ENCODE data around the gene HEPN1. TPM values are rescaled to one million over a fixed set of nuclear protein-coding genes. Genes with fewer than 3 reads are reported as not detected.

HEPN1 gene
- total and polyA plus RNA-seq, 9 of the 15 experiments (the other 6 are each of a cell fraction or from before 2014, with no cell fraction given), result not detected

DNA sequence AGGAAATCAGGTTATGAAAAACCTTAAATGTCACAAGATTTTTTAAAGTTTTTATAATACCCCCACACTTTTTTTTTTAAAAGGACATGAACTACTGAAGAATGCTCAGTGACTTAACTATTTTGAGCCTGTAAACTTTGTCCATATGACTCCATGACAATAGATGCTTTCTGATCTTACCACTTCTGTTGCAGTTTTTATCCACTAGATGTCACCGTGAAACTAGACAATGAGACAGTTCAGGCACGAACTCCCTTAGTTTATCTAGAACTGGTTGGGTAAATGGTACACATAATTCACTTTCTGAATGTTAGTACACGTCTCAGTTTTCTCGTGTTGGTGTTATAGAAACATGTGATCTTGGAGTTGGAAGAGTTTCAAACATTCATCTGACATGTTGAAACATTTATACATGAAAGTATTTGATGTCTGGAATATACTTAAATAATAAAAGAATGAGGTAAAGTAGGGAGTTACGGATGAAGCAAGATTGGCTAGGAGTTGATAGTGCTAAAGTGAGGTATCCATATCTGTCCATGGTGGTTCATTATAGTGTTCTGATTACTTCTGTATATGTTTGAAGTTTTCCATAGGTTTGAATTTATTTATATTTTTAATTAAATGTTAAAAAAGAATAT lies 43.0 kb downstream of the HEPN1 start (continued):
- TF ChIP-seq ZNF507 (tag; conservative IDR thresholded peaks at IDR 0.05) (no peak), PRMT5 (CRISPR knock-in tag; IDR thresholded peaks at IDR 0.05) (no peak), SMARCE1 (IDR thresholded peaks at IDR 0.05) (no peak), NCOA4 (IDR thresholded peaks at IDR 0.05; ENCODE audit: partially characterized antibody) (no peak), EP400 (IDR thresholded peaks at IDR 0.05) (no peak), GATAD2B (IDR thresholded peaks at IDR 0.05; ENCODE audit: borderline replicate concordance) (no peak), RNF2 (IDR thresholded peaks at IDR 0.05) (no peak), NFE2L1 (tag; IDR thresholded peaks at IDR 0.05; ENCODE audit: borderline replicate concordance, low read depth) (no peak), TFAM (CRISPR knock-in tag; conservative IDR thresholded peaks at IDR 0.05) (no peak)
- TF ChIP-seq, protein P1, sequence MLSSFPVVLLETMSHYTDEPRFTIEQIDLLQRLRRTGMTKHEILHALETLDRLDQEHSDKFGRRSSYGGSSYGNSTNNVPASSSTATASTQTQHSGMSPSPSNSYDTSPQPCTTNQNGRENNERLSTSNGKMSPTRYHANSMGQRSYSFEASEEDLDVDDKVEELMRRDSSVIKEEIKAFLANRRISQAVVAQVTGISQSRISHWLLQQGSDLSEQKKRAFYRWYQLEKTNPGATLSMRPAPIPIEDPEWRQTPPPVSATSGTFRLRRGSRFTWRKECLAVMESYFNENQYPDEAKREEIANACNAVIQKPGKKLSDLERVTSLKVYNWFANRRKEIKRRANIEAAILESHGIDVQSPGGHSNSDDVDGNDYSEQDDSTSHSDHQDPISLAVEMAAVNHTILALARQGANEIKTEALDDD (IDR thresholded peaks at IDR 0.05), result peak; percentile 47; the same call in 1 of the 2 replicates
- TF ChIP-seq, protein P2, sequence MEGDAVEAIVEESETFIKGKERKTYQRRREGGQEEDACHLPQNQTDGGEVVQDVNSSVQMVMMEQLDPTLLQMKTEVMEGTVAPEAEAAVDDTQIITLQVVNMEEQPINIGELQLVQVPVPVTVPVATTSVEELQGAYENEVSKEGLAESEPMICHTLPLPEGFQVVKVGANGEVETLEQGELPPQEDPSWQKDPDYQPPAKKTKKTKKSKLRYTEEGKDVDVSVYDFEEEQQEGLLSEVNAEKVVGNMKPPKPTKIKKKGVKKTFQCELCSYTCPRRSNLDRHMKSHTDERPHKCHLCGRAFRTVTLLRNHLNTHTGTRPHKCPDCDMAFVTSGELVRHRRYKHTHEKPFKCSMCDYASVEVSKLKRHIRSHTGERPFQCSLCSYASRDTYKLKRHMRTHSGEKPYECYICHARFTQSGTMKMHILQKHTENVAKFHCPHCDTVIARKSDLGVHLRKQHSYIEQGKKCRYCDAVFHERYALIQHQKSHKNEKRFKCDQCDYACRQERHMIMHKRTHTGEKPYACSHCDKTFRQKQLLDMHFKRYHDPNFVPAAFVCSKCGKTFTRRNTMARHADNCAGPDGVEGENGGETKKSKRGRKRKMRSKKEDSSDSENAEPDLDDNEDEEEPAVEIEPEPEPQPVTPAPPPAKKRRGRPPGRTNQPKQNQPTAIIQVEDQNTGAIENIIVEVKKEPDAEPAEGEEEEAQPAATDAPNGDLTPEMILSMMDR (IDR thresholded peaks at IDR 0.05 in 2 of 3, conservative IDR thresholded peaks at IDR 0.05 in 1 of 3; ENCODE audit: insufficient read depth in 2 of 3, low read depth in 1 of 3, low read length in 3 of 3), result peak; percentile 67 to 89 (median 72)
- TF ChIP-seq, protein P3, sequence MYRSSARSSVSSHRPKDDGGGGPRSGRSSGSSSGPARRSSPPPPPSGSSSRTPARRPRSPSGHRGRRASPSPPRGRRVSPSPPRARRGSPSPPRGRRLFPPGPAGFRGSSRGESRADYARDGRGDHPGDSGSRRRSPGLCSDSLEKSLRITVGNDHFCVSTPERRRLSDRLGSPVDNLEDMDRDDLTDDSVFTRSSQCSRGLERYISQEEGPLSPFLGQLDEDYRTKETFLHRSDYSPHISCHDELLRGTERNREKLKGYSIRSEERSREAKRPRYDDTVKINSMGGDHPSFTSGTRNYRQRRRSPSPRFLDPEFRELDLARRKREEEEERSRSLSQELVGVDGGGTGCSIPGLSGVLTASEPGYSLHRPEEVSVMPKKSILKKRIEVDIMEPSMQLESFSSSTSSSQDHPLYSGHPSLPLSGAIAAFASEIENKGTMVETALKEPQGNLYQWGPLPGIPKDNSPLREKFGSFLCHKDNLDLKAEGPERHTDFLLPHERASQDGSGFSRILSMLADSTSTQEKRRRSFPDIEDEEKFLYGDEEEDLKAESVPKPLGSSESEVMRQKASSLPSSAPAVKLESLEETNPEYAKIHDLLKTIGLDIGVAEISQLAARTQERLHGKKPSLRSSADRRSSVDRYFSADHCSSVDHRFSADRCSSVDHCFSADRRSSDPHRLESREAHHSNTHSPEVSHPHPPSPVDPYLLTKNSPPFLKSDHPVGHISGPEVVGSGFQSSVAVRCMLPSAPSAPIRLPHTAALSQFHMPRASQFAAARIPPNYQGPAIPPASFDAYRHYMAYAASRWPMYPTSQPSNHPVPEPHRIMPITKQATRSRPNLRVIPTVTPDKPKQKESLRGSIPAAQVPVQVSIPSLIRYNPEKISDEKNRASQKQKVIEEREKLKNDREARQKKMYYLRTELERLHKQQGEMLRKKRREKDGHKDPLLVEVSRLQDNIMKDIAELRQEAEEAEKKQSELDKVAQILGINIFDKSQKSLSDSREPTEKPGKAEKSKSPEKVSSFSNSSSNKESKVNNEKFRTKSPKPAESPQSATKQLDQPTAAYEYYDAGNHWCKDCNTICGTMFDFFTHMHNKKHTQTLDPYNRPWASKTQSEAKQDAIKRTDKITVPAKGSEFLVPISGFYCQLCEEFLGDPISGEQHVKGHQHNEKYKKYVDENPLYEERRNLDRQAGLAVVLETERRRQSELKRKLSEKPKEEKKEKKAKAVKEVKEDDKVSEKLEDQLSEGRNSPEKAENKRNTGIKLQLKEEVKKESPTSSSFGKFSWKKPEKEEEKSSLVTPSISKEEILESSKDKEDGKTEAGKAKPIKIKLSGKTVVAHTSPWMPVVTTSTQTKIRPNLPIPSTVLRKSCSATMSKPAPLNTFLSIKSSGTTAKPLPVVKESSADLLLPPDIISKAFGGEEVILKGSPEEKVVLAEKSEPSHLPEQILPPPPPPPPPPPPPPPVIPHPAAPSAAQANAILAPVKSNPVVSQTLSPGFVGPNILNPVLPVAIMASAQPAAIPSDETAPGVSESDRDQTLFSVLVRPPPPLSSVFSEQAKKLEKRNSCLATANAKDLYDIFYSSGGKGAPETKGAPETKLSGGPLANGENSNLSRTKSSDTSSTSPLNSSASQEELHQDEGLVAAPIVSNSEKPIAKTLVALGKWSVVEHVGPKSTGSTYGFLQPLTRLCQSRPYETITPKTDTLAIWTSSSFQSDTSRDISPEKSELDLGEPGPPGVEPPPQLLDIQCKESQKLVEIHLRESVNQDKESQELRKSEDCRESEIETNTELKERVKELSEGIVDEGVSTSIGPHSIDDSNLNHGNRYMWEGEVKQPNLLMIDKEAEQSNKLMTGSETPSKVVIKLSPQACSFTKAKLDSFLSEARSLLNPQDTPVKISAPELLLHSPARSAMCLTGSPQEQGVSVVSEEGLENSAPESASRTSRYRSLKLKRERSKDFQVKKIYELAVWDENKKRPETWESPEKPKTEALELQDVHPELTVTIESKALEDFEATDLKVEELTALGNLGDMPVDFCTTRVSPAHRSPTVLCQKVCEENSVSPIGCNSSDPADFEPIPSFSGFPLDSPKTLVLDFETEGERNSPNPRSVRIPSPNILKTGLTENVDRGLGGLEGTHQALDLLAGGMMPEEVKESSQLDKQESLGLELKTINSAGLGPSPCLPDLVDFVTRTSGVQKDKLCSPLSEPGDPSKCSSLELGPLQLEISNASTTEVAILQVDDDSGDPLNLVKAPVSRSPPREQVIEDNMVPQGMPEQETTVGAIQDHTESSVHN (IDR thresholded peaks at IDR 0.05; ENCODE audit: borderline replicate concordance in 1 of 2, low read depth in 1 of 2), result 0 out of 4 replicates have a peak, but pooled peaks of 1 of the 2 experiments have one; percentile 42
- TF ChIP-seq, protein P4, sequence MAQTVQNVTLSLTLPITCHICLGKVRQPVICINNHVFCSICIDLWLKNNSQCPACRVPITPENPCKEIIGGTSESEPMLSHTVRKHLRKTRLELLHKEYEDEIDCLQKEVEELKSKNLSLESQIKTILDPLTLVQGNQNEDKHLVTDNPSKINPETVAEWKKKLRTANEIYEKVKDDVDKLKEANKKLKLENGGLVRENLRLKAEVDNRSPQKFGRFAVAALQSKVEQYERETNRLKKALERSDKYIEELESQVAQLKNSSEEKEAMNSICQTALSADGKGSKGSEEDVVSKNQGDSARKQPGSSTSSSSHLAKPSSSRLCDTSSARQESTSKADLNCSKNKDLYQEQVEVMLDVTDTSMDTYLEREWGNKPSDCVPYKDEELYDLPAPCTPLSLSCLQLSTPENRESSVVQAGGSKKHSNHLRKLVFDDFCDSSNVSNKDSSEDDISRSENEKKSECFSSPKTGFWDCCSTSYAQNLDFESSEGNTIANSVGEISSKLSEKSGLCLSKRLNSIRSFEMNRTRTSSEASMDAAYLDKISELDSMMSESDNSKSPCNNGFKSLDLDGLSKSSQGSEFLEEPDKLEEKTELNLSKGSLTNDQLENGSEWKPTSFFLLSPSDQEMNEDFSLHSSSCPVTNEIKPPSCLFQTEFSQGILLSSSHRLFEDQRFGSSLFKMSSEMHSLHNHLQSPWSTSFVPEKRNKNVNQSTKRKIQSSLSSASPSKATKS (CRISPR knock-in tag; IDR thresholded peaks at IDR 0.05), result no peak
- TF ChIP-seq, protein P5, sequence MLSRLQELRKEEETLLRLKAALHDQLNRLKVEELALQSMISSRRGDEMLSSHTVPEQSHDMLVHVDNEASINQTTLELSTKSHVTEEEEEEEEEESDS (CRISPR knock-in tag; IDR thresholded peaks at IDR 0.05), result no peak

All from K562 (cell line).